Brain microvascular endothelial cell (primary cell): ENCODE data around the gene MBTPS2.
A peak's percentile ranks its signal among the peaks of the same experiment; 100 is the strongest.

Experiments
- DNase-seq: peaks from one replicate; pipeline ENCODE4 v3.0.0-alpha.2; 2020
- H3K27ac ChIP-seq: fragments of 250-450 bp; sonication (Bioruptor Pico); 2 replicates; pipeline ENCODE4 v1.5.1; 2020; ENCODE audit warnings: mild to moderate bottlenecking, moderate library complexity
- H3K27me3 ChIP-seq: fragments of 250-450 bp; sonication (Bioruptor Pico); replicated peaks from 2 replicates; pipeline ENCODE4 v1.5.1; 2020; ENCODE audit warnings: mild to moderate bottlenecking
- H3K36me3 ChIP-seq: fragments of 250-450 bp; sonication (Bioruptor Pico); replicated peaks from 2 replicates; pipeline ENCODE4 v1.5.1; 2020; ENCODE audit warnings: mild to moderate bottlenecking
- H3K4me3 ChIP-seq: 2 replicates; pipeline ENCODE4 v1.5.1; 2011; ENCODE audit warnings: low read depth, mild to moderate bottlenecking, control low read depth, low read length, moderate library complexity
- in situ Hi-C: cut with HindIII; loops from 2 replicates; pipeline ENCODE4 v1.10.0; 2017; ENCODE audit warnings: low sequenced_read_pairs, low pct_ligation_motif_present
- TF ChIP-seq, protein P1 (sequence below): IDR thresholded peaks from 2 replicates; pipeline ENCODE4 v1.5.1; 2011; ENCODE audit warnings: low read depth, mild to moderate bottlenecking, moderate library complexity, low read length, control low read depth, inconsistent platforms; ENCODE audit errors: missing control alignments

The MBTPS2 gene

GRCh38 chrX:21883258-21883657, 43.8 kb downstream of the MBTPS2 start:
- no peaks in the 10 kb centered on the region for H3K36me3 ChIP-seq
- no peak overlapping the region for H3K27ac ChIP-seq
- TF ChIP-seq, protein P1, sequence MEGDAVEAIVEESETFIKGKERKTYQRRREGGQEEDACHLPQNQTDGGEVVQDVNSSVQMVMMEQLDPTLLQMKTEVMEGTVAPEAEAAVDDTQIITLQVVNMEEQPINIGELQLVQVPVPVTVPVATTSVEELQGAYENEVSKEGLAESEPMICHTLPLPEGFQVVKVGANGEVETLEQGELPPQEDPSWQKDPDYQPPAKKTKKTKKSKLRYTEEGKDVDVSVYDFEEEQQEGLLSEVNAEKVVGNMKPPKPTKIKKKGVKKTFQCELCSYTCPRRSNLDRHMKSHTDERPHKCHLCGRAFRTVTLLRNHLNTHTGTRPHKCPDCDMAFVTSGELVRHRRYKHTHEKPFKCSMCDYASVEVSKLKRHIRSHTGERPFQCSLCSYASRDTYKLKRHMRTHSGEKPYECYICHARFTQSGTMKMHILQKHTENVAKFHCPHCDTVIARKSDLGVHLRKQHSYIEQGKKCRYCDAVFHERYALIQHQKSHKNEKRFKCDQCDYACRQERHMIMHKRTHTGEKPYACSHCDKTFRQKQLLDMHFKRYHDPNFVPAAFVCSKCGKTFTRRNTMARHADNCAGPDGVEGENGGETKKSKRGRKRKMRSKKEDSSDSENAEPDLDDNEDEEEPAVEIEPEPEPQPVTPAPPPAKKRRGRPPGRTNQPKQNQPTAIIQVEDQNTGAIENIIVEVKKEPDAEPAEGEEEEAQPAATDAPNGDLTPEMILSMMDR, result no peak
- in situ Hi-C loops, result no loop called here
- no peak overlapping the region for H3K4me3 ChIP-seq
- no peaks in the 10 kb centered on the region for H3K27me3 ChIP-seq
- peak; percentile 8 for DNase-seq

DNA sequence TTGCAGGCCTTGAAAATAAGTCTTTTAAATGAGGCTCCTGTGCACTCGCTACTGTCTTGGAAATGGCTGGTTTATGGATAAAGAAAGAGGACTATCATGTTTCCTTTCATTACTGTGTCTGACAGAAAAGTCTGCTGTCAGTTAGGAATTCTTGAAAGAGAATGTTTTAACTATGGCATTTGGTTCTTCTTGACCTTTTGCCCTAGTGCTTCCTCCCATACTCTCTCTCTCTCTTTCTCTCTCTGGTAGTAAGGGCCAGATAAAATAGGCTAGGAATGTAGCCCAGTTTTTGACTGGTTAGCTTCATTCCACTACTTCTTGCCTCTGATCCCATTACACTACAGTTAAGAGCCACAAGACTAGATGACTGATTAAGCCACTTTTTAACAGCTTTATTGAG, 46.2 kb downstream of the MBTPS2 start:
- H3K27me3 ChIP-seq, result no peaks in the 10 kb centered on the region
- no peak overlapping the region for H3K4me3 ChIP-seq
- H3K36me3 ChIP-seq, result no peaks in the 10 kb centered on the region
- in situ Hi-C loops, result no loop called here
- no peak overlapping the region for H3K27ac ChIP-seq
- peak; percentile 39 for DNase-seq
- TF ChIP-seq, protein P1, result no peak

DNA sequence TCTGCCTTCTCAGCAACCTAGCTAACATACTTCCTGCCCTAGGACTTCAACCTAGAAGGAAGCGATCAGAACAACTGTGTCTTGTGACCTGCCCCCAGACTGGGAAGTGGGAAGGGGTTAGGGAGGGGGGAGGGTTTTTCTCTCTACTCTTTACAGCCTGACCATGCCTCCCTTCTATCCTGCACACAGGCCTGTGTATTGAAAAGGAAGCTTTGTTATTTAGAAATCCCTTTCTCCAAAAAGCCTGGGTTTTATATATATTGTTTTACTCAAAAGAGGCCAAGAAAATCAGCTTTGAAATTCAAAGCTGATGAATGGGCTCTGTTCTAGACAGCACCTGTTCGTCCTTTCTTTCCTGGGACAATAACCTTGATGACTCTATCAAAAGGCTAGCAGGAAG, 65.9 kb downstream of the MBTPS2 start:
- in situ Hi-C loops, result no loop called here
- H3K36me3 ChIP-seq, result no peaks in the 10 kb centered on the region
- TF ChIP-seq, protein P1, result no peak
- H3K4me3 ChIP-seq, result no peak overlapping the region
- H3K27me3 ChIP-seq, result no peaks in the 10 kb centered on the region
- H3K27ac ChIP-seq, result no peak overlapping the region
- no peak for DNase-seq

- DNase-seq, result no peak
- Histone ChIP-seq H3K27me3 (no peaks in the 10 kb centered on the region), H3K4me3 (no peak overlapping the region), H3K27ac (no peak overlapping the region), H3K36me3 (no peaks in the 10 kb centered on the region)
- TF ChIP-seq, protein P1, result no peak
- in situ Hi-C loops, result no loop called here
These were observed 66.5 kb downstream of the MBTPS2 start for GRCh38 chrX:21905953-21906352.

- in situ Hi-C loops, result no loop called here
- TF ChIP-seq, protein P1, result no peak
These were observed 67.8 kb downstream of the MBTPS2 start for GRCh38 chrX:21907260-21907659.

GRCh38 chrX:21911481-21911880, 72.1 kb downstream of the MBTPS2 start:
- Histone ChIP-seq H3K4me3 (no peak overlapping the region), H3K27ac (no peak overlapping the region), H3K27me3 (no peaks in the 10 kb centered on the region), H3K36me3 (no peaks in the 10 kb centered on the region)
- in situ Hi-C loops, result no loop called here
- no peak for DNase-seq
- TF ChIP-seq, protein P1, result no peak

More at GRCh38 chrX:21907260-21907659, 67.8 kb downstream of the MBTPS2 start:
- H3K36me3 ChIP-seq, result no peaks in the 10 kb centered on the region
- no peak overlapping the region for H3K27ac ChIP-seq
- DNase-seq, result no peak
- H3K27me3 ChIP-seq, result no peaks in the 10 kb centered on the region
- H3K4me3 ChIP-seq, result no peak overlapping the region
